Endothelial cell of umbilical vein (primary cell): ENCODE measurements around the gene DTNA. TPM values are rescaled to one million over a fixed set of nuclear protein-coding genes. Genes with fewer than 3 reads are reported as not detected.

Source experiments
- BruUV-seq: library from RNA; stranded (reverse); fragments of 400-500 nt; replicated peaks from 2 replicates; lab custom pipeline; 2021; lab: Mats Ljungman, UMichigan
- CTCF ChIA-PET: fragments of 300-600, 350-600 bp; sonication (Branson Sonifier 250); formaldehyde crosslinking; loops from one replicate; lab custom pipeline; 2021; ENCODE audit warnings: antibody characterized with exemption, inconsistent platforms; lab: Charles Lee
- POLR2A ChIA-PET: fragments of 300-600, 350-600 bp; sonication (Branson Sonifier 250); formaldehyde crosslinking; loops from one replicate; lab custom pipeline; 2021; ENCODE audit warnings: antibody characterized with exemption, inconsistent platforms; lab: Charles Lee
- DNase-seq: peaks from one replicate; pipeline ENCODE4 v3.0.0-alpha.2; 2011; ENCODE audit warnings: low read depth, low spot score
- FAIRE-seq: peaks from 2 replicates; lab custom pipeline; 2011; peaks lifted over from hg19 to GRCh38; lab: Jason Lieb, UNC
- H2AFZ ChIP-seq: 2 replicates; pipeline ENCODE4 v1.6.0; 2012; ENCODE audit warnings: low read depth, low read length, control low read depth, inconsistent platforms
- H3K27ac ChIP-seq: 2 replicates; pipeline ENCODE4 v1.5.1; 2011; ENCODE audit warnings: low read depth, mild to moderate bottlenecking, control low read depth, low read length, moderate library complexity; ENCODE audit not compliant: insufficient read depth
- H3K27me3 ChIP-seq, 2 experiments: 2 replicates each; pipeline versions ENCODE4 v1.6.0 to v1.6.1; 2011; ENCODE audit warnings: low read length in 2 of 2, mixed read lengths in 1 of 2; ENCODE audit not compliant: control insufficient read depth in 2 of 2, insufficient read depth in 2 of 2
- H3K36me3 ChIP-seq, 2 experiments: 2 replicates in 1 of 2; 3 replicates in 1 of 2; pipeline ENCODE4 v1.5.1; 2011; ENCODE audit warnings: low read length in 2 of 2, mild to moderate bottlenecking in 1 of 2, moderate library complexity in 1 of 2; ENCODE audit not compliant: control insufficient read depth in 2 of 2, insufficient read depth in 2 of 2; ENCODE audit errors: extremely low read depth in 1 of 2
- H3K4me1 ChIP-seq: 3 replicates; pipeline ENCODE4 v1.5.1; 2011; ENCODE audit warnings: mild to moderate bottlenecking, low read length; ENCODE audit not compliant: control insufficient read depth, insufficient read depth; ENCODE audit errors: extremely low read depth
- H3K4me2 ChIP-seq: 2 replicates; pipeline ENCODE4 v1.6.1; 2011; ENCODE audit warnings: low read length, control low read depth, mixed read lengths; ENCODE audit not compliant: insufficient read depth
- H3K4me3 ChIP-seq, 3 experiments: fragments of 200-600 bp in 1 of 3; sonication (generic), shearing (Covaris generic) in 1 of 3; replicated peaks in 1 of 3; 2 replicates each; pipeline ENCODE4 v1.5.1; 2011 to 2016; ENCODE audit warnings: control low read depth in 3 of 3, low read length in 3 of 3, mild to moderate bottlenecking in 2 of 3, inconsistent platforms in 1 of 3, low read depth in 1 of 3, moderate library complexity in 1 of 3; ENCODE audit not compliant: insufficient read depth in 1 of 3
- H3K79me2 ChIP-seq: 2 replicates; pipeline ENCODE4 v1.6.0; 2012; ENCODE audit warnings: low read length, inconsistent platforms; ENCODE audit not compliant: control insufficient read depth, insufficient read depth
- H3K9ac ChIP-seq: replicated peaks from 2 replicates; pipeline ENCODE3; 2011; ENCODE audit warnings: low read length, control low read depth; ENCODE audit not compliant: insufficient read depth; ENCODE audit errors: extremely low read depth
- H3K9me1 ChIP-seq: replicated peaks from 3 replicates; pipeline ENCODE4 v1.6.0; 2011; ENCODE audit warnings: mild to moderate bottlenecking, low read length; ENCODE audit not compliant: control insufficient read depth, insufficient read depth; ENCODE audit errors: extremely low read depth
- H3K9me3 ChIP-seq: replicated peaks from 2 replicates; pipeline ENCODE4 v1.5.1; 2012; ENCODE audit warnings: low read length, inconsistent platforms; ENCODE audit not compliant: control insufficient read depth, insufficient read depth
- H4K20me1 ChIP-seq: replicated peaks from 2 replicates; pipeline ENCODE3; 2011; ENCODE audit warnings: mild to moderate bottlenecking, low read length; ENCODE audit not compliant: control insufficient read depth, insufficient read depth; ENCODE audit errors: extremely low read depth
- CTCF ChIP-seq, 2 donors: IDR thresholded peaks; 1 replicate in 1 of 2; 2 replicates in 1 of 2; pipeline ENCODE4 v1.5.1; 2011; ENCODE audit warnings: low read length in 2 of 2, mild to moderate bottlenecking in 2 of 2, moderate library complexity in 2 of 2, control low read depth in 1 of 2, inconsistent platforms in 1 of 2, low read depth in 1 of 2; ENCODE audit not compliant: insufficient read depth in 1 of 2; ENCODE audit errors: extremely low read depth in 1 of 2
- EZH2 ChIP-seq: IDR thresholded peaks from 2 replicates; pipeline ENCODE4 v1.6.1; 2012; ENCODE audit warnings: borderline replicate concordance, low read depth, mild to moderate bottlenecking, moderate library complexity, low read length, inconsistent platforms; ENCODE audit not compliant: severe bottlenecking
- FOS ChIP-seq: IDR thresholded peaks from 2 replicates; pipeline ENCODE4 v1.6.1; 2011; ENCODE audit warnings: mild to moderate bottlenecking, low read length, moderate library complexity, borderline replicate concordance; ENCODE audit not compliant: insufficient read depth
- GATA2 ChIP-seq: IDR thresholded peaks from 2 replicates; pipeline ENCODE4 v1.7.0; 2011; ENCODE audit warnings: low read depth, mild to moderate bottlenecking, moderate library complexity, mixed read lengths, low read length; ENCODE audit not compliant: insufficient read length, insufficient read depth
- JUN ChIP-seq: IDR thresholded peaks from 2 replicates; pipeline ENCODE4 v1.6.1; 2011; ENCODE audit warnings: borderline replicate concordance, low read depth; ENCODE audit not compliant: insufficient read length, insufficient read depth
- MYC ChIP-seq: IDR thresholded peaks from one replicate; pipeline ENCODE4 v1.6.1; 2011; ENCODE audit warnings: mild to moderate bottlenecking, low read depth, low read length
- POLR2A ChIP-seq: IDR thresholded peaks from 2 replicates; pipeline ENCODE4 v1.6.1; 2012; ENCODE audit warnings: low read depth, mild to moderate bottlenecking, control low read depth, low read length
- POLR2AphosphoS5 ChIP-seq: IDR thresholded peaks from 2 replicates; pipeline ENCODE4 v1.6.1; 2012; ENCODE audit warnings: low read depth, mild to moderate bottlenecking, control low read depth, low read length, moderate library complexity; ENCODE audit not compliant: insufficient read depth
- dilution Hi-C: fragments of 300-500 bp; cut with MboI; formaldehyde crosslinking; loops from one replicate; pipeline ENCODE4 v1.15.0; 2019; ENCODE audit warnings: low sequenced_read_pairs; ENCODE audit not compliant: extremely low pct_ligation_motif_present
- intact Hi-C: fragments of 100-400 bp; cut with micrococcal nuclease; formaldehyde crosslinking; loops from one replicate; pipeline ENCODE4 v1.10.0; 2022
- polyA plus RNA-seq, 4 experiments: library from polyadenylated mRNA; depleted of rRNA in 3 of 4; stranded (reverse) in 3 of 4; unstranded in 1 of 4; fragments of >200 nt; gene quantifications; 2 replicates each; pipeline versions ENCODE4 v1.2.1 to v1.2.3, GENCODE V29; 2011 to 2012; ENCODE audit warnings: missing spikeins in 1 of 4
- total RNA-seq: library from RNA; stranded (reverse); gene quantifications from 2 replicates; pipeline ENCODE4 v1.2.3, GENCODE V29; 2021
- TF ChIP-seq, protein P1 (sequence below): IDR thresholded peaks from 2 replicates; pipeline ENCODE4 v1.6.1; 2011; ENCODE audit not compliant: insufficient read depth, insufficient read length

The DTNA gene
- total and polyA plus RNA-seq, 2 donors (not counting 3 experiments of a cell fraction or from before 2014, with no cell fraction given) = 6.6 to 15.3 TPM

GRCh38 chr18:34771958-34772357, 61.9 kb downstream of the DTNA start:
- intact Hi-C loops = loop anchor here (5.0 kb wide), 2 partner anchors 110 to 265 kb away; no protein-coding TSS in a partner anchor
- no peak overlapping the region for H3K9ac ChIP-seq
- no TSS peak for BruUV-seq
- H3K9me3 ChIP-seq = no peaks in the 10 kb centered on the region
- H3K27me3 ChIP-seq = no peaks in the 10 kb centered on the region
- TF ChIP-seq FOS (no peak), JUN (no peak), EZH2 (no peak), POLR2AphosphoS5 (no peak), POLR2A (no peak), GATA2 (no peak), MYC (no peak), CTCF (IDR thresholded peaks at IDR 0.05; ENCODE audit: extremely low read depth in 1 of 2, insufficient read depth in 1 of 2, low read depth in 1 of 2, low read length in 2 of 2) (no peak)
- TF ChIP-seq, protein P1, sequence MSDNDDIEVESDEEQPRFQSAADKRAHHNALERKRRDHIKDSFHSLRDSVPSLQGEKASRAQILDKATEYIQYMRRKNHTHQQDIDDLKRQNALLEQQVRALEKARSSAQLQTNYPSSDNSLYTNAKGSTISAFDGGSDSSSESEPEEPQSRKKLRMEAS = no peak
- peaks cover 39% of the 10 kb centered on the region for H3K4me1 ChIP-seq
- ChIA-PET POLR2A (no interaction called here), CTCF (interaction anchor here (1.0 to 3.3 kb wide), 3 partner anchors 9 to 111 kb away, joined by 3 to 30 read pairs (median 7); no protein-coding TSS in a partner anchor)
- no peak overlapping the region for H2AFZ ChIP-seq
- no peaks in the 10 kb centered on the region for H3K9me1 ChIP-seq
- H3K27ac ChIP-seq = no peak overlapping the region
- H3K4me3 ChIP-seq = no peak overlapping the region
- no peaks in the 10 kb centered on the region for H3K79me2 ChIP-seq
- no peaks in the 10 kb centered on the region for H4K20me1 ChIP-seq
- dilution Hi-C loops = no loop called here
- no peak overlapping the region for H3K4me2 ChIP-seq
- no peaks in the 10 kb centered on the region for H3K36me3 ChIP-seq
- no peak for FAIRE-seq
- no peak for DNase-seq
